HepG2 (cell line): Measurements from ENCODE around the gene FAM53C. TPM values are rescaled to one million over a fixed set of nuclear protein-coding genes. Genes with fewer than 3 reads are reported as not detected.
A peak's percentile ranks its signal among the peaks of the same experiment; 100 is the strongest.

Source experiments
- AGO1 ChIP-seq: fragments of 200-400 bp; formaldehyde crosslinking; IDR thresholded peaks from 2 replicates; pipeline ENCODE4 v1.6.1; 2017; ENCODE audit warnings: mild to moderate bottlenecking, low read depth, low read length, moderate library complexity; ENCODE audit not compliant: poor library complexity, severe bottlenecking
- BORCS8-MEF2B ChIP-seq: sonication (generic); formaldehyde crosslinking; IDR thresholded peaks from 2 replicates; pipeline ENCODE4 v1.8.0; 2022; ENCODE audit warnings: mild to moderate bottlenecking, missing genetic modification reagents
- CBFB ChIP-seq: sonication (generic); formaldehyde crosslinking; IDR thresholded peaks from 2 replicates; pipeline ENCODE4 v1.4.0; 2020; ENCODE audit warnings: missing genetic modification reagents
- CENPX ChIP-seq: sonication (generic); formaldehyde crosslinking; IDR thresholded peaks from 2 replicates; pipeline ENCODE4 v1.9.0; 2021; ENCODE audit warnings: mild to moderate bottlenecking, missing genetic modification reagents, moderate library complexity
- GATAD2A ChIP-seq: IDR thresholded peaks from 2 replicates; pipeline ENCODE4 v1.6.1; 2016
- HMG20A ChIP-seq: IDR thresholded peaks from 2 replicates; pipeline ENCODE4 v1.6.1; 2016; ENCODE audit warnings: borderline replicate concordance
- HNRNPLL ChIP-seq: fragments of 200-400 bp; formaldehyde crosslinking; IDR thresholded peaks from 2 replicates; pipeline ENCODE4 v1.6.1; 2017; ENCODE audit warnings: mild to moderate bottlenecking, low read depth, low read length; ENCODE audit not compliant: poor library complexity, severe bottlenecking
- KLF9 ChIP-seq: IDR thresholded peaks from 2 replicates; pipeline ENCODE4 v1.6.1; 2016; ENCODE audit warnings: low read depth
- MIXL1 ChIP-seq: IDR thresholded peaks from 2 replicates; pipeline ENCODE4 v1.6.1; 2016
- NAIF1 ChIP-seq: sonication (generic); formaldehyde crosslinking; IDR thresholded peaks from 2 replicates; pipeline ENCODE4 v1.5.0; 2020; ENCODE audit warnings: mild to moderate bottlenecking, missing genetic modification reagents, borderline replicate concordance
- NPAS2 ChIP-seq: sonication (generic); formaldehyde crosslinking; IDR thresholded peaks from 2 replicates; pipeline ENCODE4 v1.8.0; 2022; ENCODE audit warnings: mild to moderate bottlenecking, missing genetic modification reagents, borderline replicate concordance
- NR1H2 ChIP-seq: sonication (generic); formaldehyde crosslinking; IDR thresholded peaks from 2 replicates; pipeline ENCODE4 v1.8.1; 2022; ENCODE audit warnings: low read depth, missing genetic modification reagents, borderline replicate concordance
- PAWR ChIP-seq: sonication (generic); formaldehyde crosslinking; IDR thresholded peaks from 2 replicates; pipeline ENCODE4 v1.4.0; 2020; ENCODE audit warnings: missing genetic modification reagents, mild to moderate bottlenecking, borderline replicate concordance
- SAFB2 ChIP-seq: sonication (generic); formaldehyde crosslinking; IDR thresholded peaks from 2 replicates; pipeline ENCODE4 v1.5.1; 2020; ENCODE audit warnings: missing genetic modification reagents, low read depth, mild to moderate bottlenecking, borderline replicate concordance
- SOX13 ChIP-seq, 3 experiments: fragments of 450-650 bp in 1 of 3; sonication (generic) in 1 of 3; formaldehyde crosslinking in 1 of 3; IDR thresholded peaks in 2 of 3; conservative IDR thresholded peaks in 1 of 3; 2 replicates each; pipeline versions ENCODE4 v1.5.0 to v1.6.1; 2016 to 2020; ENCODE audit warnings: antibody characterized with exemption in 1 of 3, mild to moderate bottlenecking in 1 of 3, missing compliant biosample characterization in 1 of 3, missing genetic modification reagents in 1 of 3, moderate library complexity in 1 of 3
- TP53 ChIP-seq: sonication (generic); formaldehyde crosslinking; conservative IDR thresholded peaks from 2 replicates; pipeline ENCODE4 v1.4.0; 2020; ENCODE audit warnings: missing genetic modification reagents
- ZNF160 ChIP-seq: sonication (generic); formaldehyde crosslinking; IDR thresholded peaks from 2 replicates; pipeline ENCODE4 v1.8.0; 2022; ENCODE audit warnings: mild to moderate bottlenecking, inconsistent platforms, missing genetic modification reagents
- ZNF180 ChIP-seq: sonication (generic); formaldehyde crosslinking; IDR thresholded peaks from 2 replicates; pipeline ENCODE4 v1.4.0; 2020; ENCODE audit warnings: low read depth, missing genetic modification reagents, borderline replicate concordance
- ZNF207 ChIP-seq: fragments of 450-650 bp; IDR thresholded peaks from 2 replicates; pipeline ENCODE4 v1.6.1; 2016; ENCODE audit warnings: antibody characterized with exemption, borderline replicate concordance
- ZNF44 ChIP-seq: sonication (generic); formaldehyde crosslinking; IDR thresholded peaks from 2 replicates; pipeline ENCODE4 v1.5.1; 2020; ENCODE audit warnings: mild to moderate bottlenecking, missing genetic modification reagents
- ZNF605 ChIP-seq: sonication (generic); formaldehyde crosslinking; IDR thresholded peaks from 2 replicates; pipeline ENCODE4 v1.8.0; 2022; ENCODE audit warnings: mild to moderate bottlenecking, missing genetic modification reagents
- ZNF768 ChIP-seq: sonication (generic); formaldehyde crosslinking; IDR thresholded peaks from 2 replicates; pipeline ENCODE4 v1.4.0; 2020; ENCODE audit warnings: missing genetic modification reagents
- ZNF850 ChIP-seq: sonication (generic); formaldehyde crosslinking; conservative IDR thresholded peaks from 2 replicates; pipeline ENCODE4 v1.9.0; 2021; ENCODE audit warnings: mild to moderate bottlenecking, missing genetic modification reagents
- polyA plus RNA-seq, 8 experiments: library from polyadenylated mRNA; depleted of rRNA in 3 of 8; stranded (reverse) in 7 of 8; unstranded in 1 of 8; fragments of >200 nt; fragmentation: Illumina TruSeq in 4 of 8; extraction: Trizol in 4 of 8; gene quantifications; 2 replicates each; pipeline versions ENCODE4 v1.2.1 to v1.2.3, GENCODE V29; 2011 to 2016; ENCODE audit warnings: low read depth in 4 of 8, missing spikeins in 1 of 8, mixed read lengths in 1 of 8; ENCODE audit not compliant: insufficient read depth in 1 of 8
- total RNA-seq, 5 experiments: library from RNA; depleted of rRNA; stranded (reverse); fragments of >200 nt; fragmentation: Illumina TruSeq; extraction: Trizol; gene quantifications; 2 replicates each; pipeline ENCODE4 v1.2.3, GENCODE V29; 2016; ENCODE audit warnings: low read depth in 1 of 5
- TF ChIP-seq, protein P1 (sequence below): sonication (generic); formaldehyde crosslinking; IDR thresholded peaks from 2 replicates; pipeline ENCODE4 v1.4.0; 2020; ENCODE audit warnings: missing genetic modification reagents
- TF ChIP-seq, protein P2 (sequence below): sonication (generic); formaldehyde crosslinking; conservative IDR thresholded peaks from 2 replicates; pipeline ENCODE4 v1.8.0; 2022; ENCODE audit warnings: mild to moderate bottlenecking, moderate library complexity, missing genetic modification reagents
- TF ChIP-seq, protein P3 (sequence below): sonication (generic); formaldehyde crosslinking; IDR thresholded peaks from 2 replicates; pipeline ENCODE4 v1.8.0; 2023; ENCODE audit warnings: mild to moderate bottlenecking, missing genetic modification reagents

FAM53C gene
- total and polyA plus RNA-seq, 2 of the 13 experiments (the other 11 are each of a cell fraction or from before 2014, with no cell fraction given) = 26.9 to 30.1 TPM

DNA sequence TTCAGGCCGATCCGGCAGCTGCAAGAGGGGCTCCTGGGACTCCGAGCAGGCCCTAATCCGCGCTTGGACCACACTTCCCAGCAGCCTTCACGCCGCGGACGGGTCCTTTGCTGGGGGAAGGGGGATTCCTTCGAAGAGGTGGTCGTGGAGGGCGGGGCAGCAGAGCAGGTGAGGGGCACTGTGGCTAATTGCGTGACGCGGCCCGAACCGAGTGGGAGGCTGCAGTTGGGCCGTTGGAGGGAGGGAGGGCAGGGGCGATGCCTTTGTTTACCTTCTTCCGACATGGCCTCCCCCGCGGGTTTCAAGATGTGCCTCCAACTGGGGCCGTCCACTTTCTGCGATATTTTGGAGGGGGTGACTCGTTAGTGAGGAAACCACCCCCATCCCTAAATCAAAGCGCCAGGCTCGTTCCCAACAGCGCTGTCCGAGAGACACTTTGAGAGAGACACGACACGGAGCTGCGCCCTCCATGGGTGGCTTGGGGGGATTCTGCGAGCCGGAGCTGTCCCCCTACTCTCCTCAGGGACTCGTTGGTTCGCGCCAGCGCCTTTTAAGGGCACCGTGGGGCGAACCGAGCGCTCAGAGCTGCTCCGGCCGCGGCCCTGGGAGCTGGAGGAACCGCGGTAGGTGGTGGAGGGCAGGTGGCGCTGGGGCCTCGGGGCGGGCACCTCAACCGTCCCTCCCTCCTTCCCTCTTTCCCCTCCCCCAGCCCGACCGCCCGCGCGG lies at the start of gene FAM53C (continued):
- TF ChIP-seq, protein P1, sequence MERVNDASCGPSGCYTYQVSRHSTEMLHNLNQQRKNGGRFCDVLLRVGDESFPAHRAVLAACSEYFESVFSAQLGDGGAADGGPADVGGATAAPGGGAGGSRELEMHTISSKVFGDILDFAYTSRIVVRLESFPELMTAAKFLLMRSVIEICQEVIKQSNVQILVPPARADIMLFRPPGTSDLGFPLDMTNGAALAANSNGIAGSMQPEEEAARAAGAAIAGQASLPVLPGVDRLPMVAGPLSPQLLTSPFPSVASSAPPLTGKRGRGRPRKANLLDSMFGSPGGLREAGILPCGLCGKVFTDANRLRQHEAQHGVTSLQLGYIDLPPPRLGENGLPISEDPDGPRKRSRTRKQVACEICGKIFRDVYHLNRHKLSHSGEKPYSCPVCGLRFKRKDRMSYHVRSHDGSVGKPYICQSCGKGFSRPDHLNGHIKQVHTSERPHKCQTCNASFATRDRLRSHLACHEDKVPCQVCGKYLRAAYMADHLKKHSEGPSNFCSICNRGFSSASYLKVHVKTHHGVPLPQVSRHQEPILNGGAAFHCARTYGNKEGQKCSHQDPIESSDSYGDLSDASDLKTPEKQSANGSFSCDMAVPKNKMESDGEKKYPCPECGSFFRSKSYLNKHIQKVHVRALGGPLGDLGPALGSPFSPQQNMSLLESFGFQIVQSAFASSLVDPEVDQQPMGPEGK (CRISPR knock-in tag) = peak; percentile 91
- peak; percentile 52; the same call in 1 of the 2 replicates for TF ChIP-seq SOX13 (IDR thresholded peaks at IDR 0.05)
- TF ChIP-seq SOX13 (CRISPR knock-in tag; conservative IDR thresholded peaks at IDR 0.05 in 1 of 2, IDR thresholded peaks at IDR 0.05 in 1 of 2) = peak in 1 of 2 experiments; percentile 44; a peak in 2 of 4 replicates
- no peak for TF ChIP-seq HMG20A (CRISPR knock-in tag)
- TF ChIP-seq MIXL1 (CRISPR knock-in tag) = peak; percentile 73
- no peak for TF ChIP-seq ZNF850 (CRISPR knock-in tag)
- TF ChIP-seq ZNF180 (CRISPR knock-in tag) = no peak
- TF ChIP-seq ZNF768 = peak; percentile 79
- TF ChIP-seq ZNF44 (CRISPR knock-in tag) = no peak
- TF ChIP-seq TP53 (CRISPR knock-in tag) = no peak
- TF ChIP-seq ZNF605 (CRISPR knock-in tag) = peak; percentile 72; the same call in 1 of the 2 replicates
- TF ChIP-seq, protein P2, sequence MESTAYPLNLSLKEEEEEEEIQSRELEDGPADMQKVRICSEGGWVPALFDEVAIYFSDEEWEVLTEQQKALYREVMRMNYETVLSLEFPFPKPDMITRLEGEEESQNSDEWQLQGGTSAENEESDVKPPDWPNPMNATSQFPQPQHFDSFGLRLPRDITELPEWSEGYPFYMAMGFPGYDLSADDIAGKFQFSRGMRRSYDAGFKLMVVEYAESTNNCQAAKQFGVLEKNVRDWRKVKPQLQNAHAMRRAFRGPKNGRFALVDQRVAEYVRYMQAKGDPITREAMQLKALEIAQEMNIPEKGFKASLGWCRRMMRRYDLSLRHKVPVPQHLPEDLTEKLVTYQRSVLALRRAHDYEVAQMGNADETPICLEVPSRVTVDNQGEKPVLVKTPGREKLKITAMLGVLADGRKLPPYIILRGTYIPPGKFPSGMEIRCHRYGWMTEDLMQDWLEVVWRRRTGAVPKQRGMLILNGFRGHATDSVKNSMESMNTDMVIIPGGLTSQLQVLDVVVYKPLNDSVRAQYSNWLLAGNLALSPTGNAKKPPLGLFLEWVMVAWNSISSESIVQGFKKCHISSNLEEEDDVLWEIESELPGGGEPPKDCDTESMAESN (CRISPR knock-in tag) = peak; percentile 89; the same call in 1 of the 2 replicates
- peak; percentile 5; the same call in 1 of the 2 replicates for TF ChIP-seq SAFB2 (CRISPR knock-in tag)
- TF ChIP-seq, protein P3, sequence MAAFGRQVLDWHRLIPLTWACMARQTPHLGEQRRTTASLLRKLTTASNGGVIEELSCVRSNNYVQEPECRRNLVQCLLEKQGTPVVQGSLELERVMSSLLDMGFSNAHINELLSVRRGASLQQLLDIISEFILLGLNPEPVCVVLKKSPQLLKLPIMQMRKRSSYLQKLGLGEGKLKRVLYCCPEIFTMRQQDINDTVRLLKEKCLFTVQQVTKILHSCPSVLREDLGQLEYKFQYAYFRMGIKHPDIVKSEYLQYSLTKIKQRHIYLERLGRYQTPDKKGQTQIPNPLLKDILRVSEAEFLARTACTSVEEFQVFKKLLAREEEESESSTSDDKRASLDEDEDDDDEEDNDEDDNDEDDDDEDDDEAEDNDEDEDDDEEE (CRISPR knock-in tag) = no peak
- TF ChIP-seq ZNF207 = no peak
- peak; percentile 58; the same call in 1 of the 2 replicates for TF ChIP-seq KLF9 (CRISPR knock-in tag)
- TF ChIP-seq HNRNPLL = peak; percentile 58
- no peak; the same call in 1 of the 2 replicates for TF ChIP-seq GATAD2A
- TF ChIP-seq CBFB (CRISPR knock-in tag) = peak; percentile 29; the same call in 1 of the 2 replicates
- peak; percentile 50 for TF ChIP-seq AGO1
- no peak for TF ChIP-seq NPAS2 (CRISPR knock-in tag)
- TF ChIP-seq BORCS8-MEF2B (CRISPR knock-in tag) = peak; percentile 90
- peak; percentile 92 for TF ChIP-seq ZNF160
- TF ChIP-seq NAIF1 = no peak; the same call in 1 of the 2 replicates
- TF ChIP-seq NR1H2 (CRISPR knock-in tag) = no peak; the same call in 1 of the 2 replicates
- no peak for TF ChIP-seq CENPX (CRISPR knock-in tag)
- no peak for TF ChIP-seq PAWR (CRISPR knock-in tag)
